Activated CD4-positive, alpha-beta T cell treated with anti-CD3 and anti-CD28 coated beads, Interleukin-2, amount 50 U/mL, for 1 hour (primary cell): ENCODE measurements around the gene PAGE4.

ENCODE experiments used
- DNase-seq: peaks from one replicate; pipeline ENCODE4 v3.0.0-alpha.2; 2020

Gene PAGE4

GRCh38 chrX:49877397-49878101 is 48.4 kb downstream of the PAGE4 start:
- DNase-seq = no peak

GRCh38 chrX:49878128-49878833 is 49.2 kb downstream of the PAGE4 start:
- no peak for DNase-seq

- DNase-seq = peak; percentile 73
These were observed 49.9 kb downstream of the PAGE4 start, which contains the start of gene USP27X for GRCh38 chrX:49878834-49879655. Gene USP27X (plus strand): TSS chrX:49879484. CDS start chrX:49880308, 824 bp downstream.

- DNase-seq = no peak
These were observed 50.7 kb downstream of the PAGE4 start for GRCh38 chrX:49879656-49880277.

GRCh38 chrX:49880668-49881067 is 51.6 kb downstream of the PAGE4 start:
- no peak for DNase-seq
